Neural progenitor cell (in vitro differentiated cells): Measurements from ENCODE around the gene CSGALNACT2.

Experiments
- EZH2 ChIP-seq: fragments of 200-600 bp; sonication (generic); IDR thresholded peaks from 2 replicates; pipeline ENCODE4 v1.6.1; 2017; ENCODE audit warnings: antibody characterized with exemption, mild to moderate bottlenecking, moderate library complexity
- EZH2phosphoT487 ChIP-seq: fragments of 200-600 bp; sonication (generic); IDR thresholded peaks from 2 replicates; pipeline ENCODE4 v1.6.1; 2017; ENCODE audit warnings: antibody characterized with exemption
- TF ChIP-seq, protein P1 (sequence below): fragments of 200-600 bp; sonication (generic); IDR thresholded peaks from 2 replicates; pipeline ENCODE4 v1.5.1; 2017; ENCODE audit warnings: antibody characterized with exemption, mild to moderate bottlenecking

DNA sequence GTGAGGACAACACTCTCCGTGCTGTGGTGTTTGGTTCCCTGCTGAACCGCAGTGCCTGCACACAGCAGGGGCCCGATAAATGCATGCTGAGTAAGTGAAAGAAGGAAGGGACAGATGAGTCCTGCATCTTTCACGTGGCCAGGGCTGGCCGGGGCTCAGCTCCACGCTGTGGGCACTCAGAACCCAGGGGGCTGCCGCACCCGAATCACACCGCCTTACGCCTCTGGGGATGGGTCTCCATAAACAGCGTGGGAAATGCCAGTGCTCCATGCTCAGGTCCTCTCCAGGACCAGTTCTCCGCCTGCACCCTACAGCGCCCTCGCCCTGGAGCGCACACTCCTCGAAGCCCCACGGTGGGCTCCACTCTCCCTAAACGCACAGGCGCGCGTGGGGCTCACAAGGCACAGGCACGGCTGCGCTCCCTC, 90.5 kb downstream of the CSGALNACT2 start:
- TF ChIP-seq, protein P1, sequence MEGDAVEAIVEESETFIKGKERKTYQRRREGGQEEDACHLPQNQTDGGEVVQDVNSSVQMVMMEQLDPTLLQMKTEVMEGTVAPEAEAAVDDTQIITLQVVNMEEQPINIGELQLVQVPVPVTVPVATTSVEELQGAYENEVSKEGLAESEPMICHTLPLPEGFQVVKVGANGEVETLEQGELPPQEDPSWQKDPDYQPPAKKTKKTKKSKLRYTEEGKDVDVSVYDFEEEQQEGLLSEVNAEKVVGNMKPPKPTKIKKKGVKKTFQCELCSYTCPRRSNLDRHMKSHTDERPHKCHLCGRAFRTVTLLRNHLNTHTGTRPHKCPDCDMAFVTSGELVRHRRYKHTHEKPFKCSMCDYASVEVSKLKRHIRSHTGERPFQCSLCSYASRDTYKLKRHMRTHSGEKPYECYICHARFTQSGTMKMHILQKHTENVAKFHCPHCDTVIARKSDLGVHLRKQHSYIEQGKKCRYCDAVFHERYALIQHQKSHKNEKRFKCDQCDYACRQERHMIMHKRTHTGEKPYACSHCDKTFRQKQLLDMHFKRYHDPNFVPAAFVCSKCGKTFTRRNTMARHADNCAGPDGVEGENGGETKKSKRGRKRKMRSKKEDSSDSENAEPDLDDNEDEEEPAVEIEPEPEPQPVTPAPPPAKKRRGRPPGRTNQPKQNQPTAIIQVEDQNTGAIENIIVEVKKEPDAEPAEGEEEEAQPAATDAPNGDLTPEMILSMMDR = no peak
- no peak for TF ChIP-seq EZH2
- no peak for TF ChIP-seq EZH2phosphoT487
